K562 (cell line): ENCODE results near the gene RCOR1. TPM values are rescaled to one million over a fixed set of nuclear protein-coding genes. Genes with fewer than 3 reads are reported as not detected.
A peak's percentile ranks its signal among the peaks of the same experiment; 100 is the strongest.

ENCODE experiments used
- BCL6 ChIP-seq: fragments of 250-450 bp; sonication (Bioruptor Pico); IDR thresholded peaks from 2 replicates; pipeline ENCODE4 v1.4.0; 2020
- CBFA2T3 ChIP-seq: fragments of 450-650 bp; IDR thresholded peaks from 2 replicates; pipeline ENCODE4 v1.6.1; 2017
- CBX8 ChIP-seq: fragments of 200-600 bp; sonication (generic); IDR thresholded peaks from 2 replicates; pipeline ENCODE4 v1.6.1; 2012; ENCODE audit warnings: borderline replicate concordance, mixed run types, low read depth, mild to moderate bottlenecking, moderate library complexity, mixed read lengths, low read length, control low read depth, inconsistent platforms; ENCODE audit not compliant: poor library complexity, severe bottlenecking; ENCODE audit errors: extremely low read depth
- CEBPZ ChIP-seq: fragments of 150-350 bp; IDR thresholded peaks from 2 replicates; pipeline ENCODE4 v1.6.1; 2014; ENCODE audit warnings: low read depth, mild to moderate bottlenecking, low read length, borderline replicate concordance
- FOXM1 ChIP-seq, 2 experiments: fragments of 450-650 bp in 1 of 2; sonication (generic) in 1 of 2; formaldehyde crosslinking in 1 of 2; IDR thresholded peaks; 2 replicates each; pipeline versions ENCODE4 v1.6.1 to v1.9.0; 2017 to 2022; ENCODE audit warnings: low read depth in 2 of 2, mild to moderate bottlenecking in 2 of 2, missing genetic modification reagents in 1 of 2, moderate library complexity in 1 of 2
- GABPA ChIP-seq: fragments of 200-800 bp; sonication (Bioruptor generic); conservative IDR thresholded peaks from 2 replicates; pipeline ENCODE4 v1.6.1; 2016; ENCODE audit warnings: low read depth, missing genetic modification characterization, missing compliant biosample characterization
- GTF2E2 ChIP-seq: fragments of 200-800 bp; sonication (Bioruptor generic); IDR thresholded peaks from 2 replicates; pipeline ENCODE4 v1.6.1; 2016; ENCODE audit warnings: missing genetic modification characterization, missing compliant biosample characterization
- GTF3C2 ChIP-seq: IDR thresholded peaks from 3 replicates; pipeline ENCODE4 v1.6.1; 2011; ENCODE audit warnings: borderline replicate concordance, mild to moderate bottlenecking, moderate library complexity; ENCODE audit not compliant: insufficient read length; ENCODE audit errors: extremely low read depth
- HDAC2 ChIP-seq: fragments of 450-650 bp; IDR thresholded peaks from 2 replicates; pipeline ENCODE4 v1.6.1; 2016; ENCODE audit warnings: mild to moderate bottlenecking
- KAT7 ChIP-seq: sonication (generic); formaldehyde crosslinking; IDR thresholded peaks from 2 replicates; pipeline ENCODE4 v1.8.0; 2022; ENCODE audit warnings: missing genetic modification reagents, mild to moderate bottlenecking, borderline replicate concordance
- MAFF ChIP-seq: IDR thresholded peaks from 2 replicates; pipeline ENCODE4 v1.6.1; 2012; ENCODE audit warnings: low read length, improper control_type of control experiment
- MTA2 ChIP-seq: fragments of 450-650 bp; IDR thresholded peaks from 2 replicates; pipeline ENCODE4 v1.6.1; 2016; ENCODE audit warnings: low read depth
- NR3C1 ChIP-seq: sonication (generic); formaldehyde crosslinking; IDR thresholded peaks from 2 replicates; pipeline ENCODE4 v1.8.1; 2022; ENCODE audit warnings: missing genetic modification reagents
- NR4A1 ChIP-seq, 2 experiments: fragments of 250-450 bp in 1 of 2; fragments of 450-650 bp in 1 of 2; sonication (Bioruptor Pico) in 1 of 2; IDR thresholded peaks; 2 replicates each; pipeline versions ENCODE4 v1.4.0 to v1.6.1; 2016 to 2020; ENCODE audit warnings: mild to moderate bottlenecking in 2 of 2, missing compliant biosample characterization in 1 of 2, missing genetic modification characterization in 1 of 2, moderate library complexity in 1 of 2
- POLR2A ChIP-seq: fragments of 450-650 bp; conservative IDR thresholded peaks from 2 replicates; pipeline ENCODE4 v1.6.1; 2016
- SMARCA4 ChIP-seq: fragments of 450-650 bp; IDR thresholded peaks from 2 replicates; pipeline ENCODE4 v1.6.1; 2016
- TAL1 ChIP-seq: fragments of 450-650 bp; IDR thresholded peaks from 2 replicates; pipeline ENCODE4 v1.6.1; 2016; ENCODE audit warnings: mild to moderate bottlenecking
- TBL1XR1 ChIP-seq, 2 experiments: IDR thresholded peaks; 2 replicates each; pipeline ENCODE4 v1.6.1; 2012; ENCODE audit warnings: improper control_type of control experiment in 2 of 2, low read length in 2 of 2, mild to moderate bottlenecking in 1 of 2
- TEAD4 ChIP-seq, 2 experiments: sonication (generic) in 1 of 2; formaldehyde crosslinking in 1 of 2; IDR thresholded peaks; 2 replicates each; pipeline versions ENCODE4 v1.6.1 to v1.8.0; 2012 to 2022; ENCODE audit warnings: borderline replicate concordance in 1 of 2, inconsistent platforms in 1 of 2, low read length in 1 of 2, mild to moderate bottlenecking in 1 of 2, missing genetic modification reagents in 1 of 2
- U2AF1 ChIP-seq: fragments of 200-400 bp; formaldehyde crosslinking; optimal IDR thresholded peaks from 2 replicates; pipeline ENCODE3; 2017; ENCODE audit warnings: mild to moderate bottlenecking, low read depth, low read length, moderate library complexity
- ZNF232 ChIP-seq: sonication (generic); formaldehyde crosslinking; IDR thresholded peaks from 2 replicates; pipeline ENCODE4 v1.8.0; 2022; ENCODE audit warnings: mild to moderate bottlenecking, missing genetic modification reagents
- polyA plus RNA-seq, 8 experiments: library from polyadenylated mRNA; depleted of rRNA in 4 of 8; stranded (reverse) in 5 of 8; unstranded in 3 of 8; fragments of >200 nt; fragmentation: Nextera tagmentation in 2 of 8; fragmentation: Illumina TruSeq in 1 of 8; extraction: Ambion mirVana in 2 of 8; extraction: Trizol in 1 of 8; gene quantifications; 2 replicates each; pipeline versions ENCODE4 v1.2.1 to v1.2.3, GENCODE V29; 2011 to 2014; ENCODE audit warnings: inconsistent platforms in 1 of 8, missing spikeins in 1 of 8
- total RNA-seq, 7 experiments: library from RNA; depleted of rRNA in 6 of 7; stranded (reverse); fragments of >200 nt in 6 of 7; fragmentation: Illumina TruSeq in 2 of 7; extraction: Trizol in 2 of 7; gene quantifications; 2 replicates each; pipeline versions ENCODE4 v1.2.1 to v1.2.3, GENCODE V29; 2011 to 2021; ENCODE audit warnings: low replicate concordance in 1 of 7

Gene RCOR1
- total and polyA plus RNA-seq, 9 of the 15 experiments (the other 6 are each of a cell fraction or from before 2014, with no cell fraction given) = 8.5 to 47.9 (median 20.9) TPM

- no peak for TF ChIP-seq CEBPZ
- TF ChIP-seq FOXM1 (IDR thresholded peaks at IDR 0.05; ENCODE audit: low read depth) = 0 out of 2 replicates have a peak, but pooled peaks have one; percentile 49
- no peak for TF ChIP-seq FOXM1 (CRISPR knock-in tag; IDR thresholded peaks at IDR 0.05; ENCODE audit: low read depth)
- TF ChIP-seq GTF2E2 = no peak
- no peak for TF ChIP-seq NR4A1 (CRISPR knock-in tag; IDR thresholded peaks at IDR 0.05)
- no peak; the same call in 1 of the 2 replicates for TF ChIP-seq NR4A1 (tag; IDR thresholded peaks at IDR 0.05)
- TF ChIP-seq SMARCA4 = peak; percentile 77
- no peak for TF ChIP-seq MAFF
- TF ChIP-seq TBL1XR1 (IDR thresholded peaks at IDR 0.05; ENCODE audit: low read length in 2 of 2) = peak in 1 of 2 experiments; percentile 53; a peak in 1 of 4 replicates
- TF ChIP-seq BCL6 (CRISPR knock-in tag) = no peak
- no peak for TF ChIP-seq CBX8
- peak; percentile 88 for TF ChIP-seq CBFA2T3
- TF ChIP-seq GABPA (tag) = no peak
- no peak for TF ChIP-seq ZNF232 (CRISPR knock-in tag)
- no peak for TF ChIP-seq NR3C1 (CRISPR knock-in tag)
- TF ChIP-seq U2AF1 = no peak
- 0 out of 2 replicates have a peak, but pooled peaks have one; percentile 33 for TF ChIP-seq MTA2
- TF ChIP-seq GTF3C2 = no peak
- TF ChIP-seq TEAD4 (IDR thresholded peaks at IDR 0.05; ENCODE audit: low read length) = peak; percentile 81
- TF ChIP-seq TEAD4 (CRISPR knock-in tag; IDR thresholded peaks at IDR 0.05; ENCODE audit: borderline replicate concordance) = no peak
- peak; percentile 47; the same call in 1 of the 2 replicates for TF ChIP-seq HDAC2
- peak; percentile 83 for TF ChIP-seq TAL1
- TF ChIP-seq KAT7 (CRISPR knock-in tag) = no peak
- no peak for TF ChIP-seq POLR2A
Observed at GRCh38 chr14:102645746-102646440, 53.4 kb downstream of the RCOR1 start (continued).
